ENCODE results near the gene ATP5F1A. TPM values are rescaled to one million over a fixed set of nuclear protein-coding genes. Genes with fewer than 3 reads are reported as not detected.
A peak's percentile ranks its signal among the peaks of the same experiment; 100 is the strongest.
"Not testable (repeated sequence)": the region's sequence is repeated elsewhere in the genome, so short reads cannot be mapped to it uniquely, and the experiment has no call there.

ATP5F1A gene
- total and polyA plus RNA-seq, 9 donors, result 467 to 597 (median 491) TPM

GRCh38 chr18:46051731-46052461 lies 46.2 kb downstream of the ATP5F1A start:
- Histone ChIP-seq H3K4me3 (ENCODE audit: low read length) (no peak overlapping the region), H3K27ac (ENCODE audit: low read length) (no peak overlapping the region), H3K27me3 (ENCODE audit: control insufficient read depth, insufficient read depth, low read length) (no peaks in the 10 kb centered on the region), H3K9me3 (replicated peaks; ENCODE audit: control insufficient read depth, low read depth, low read length) (no peaks in the 10 kb centered on the region), H3K36me3 (ENCODE audit: control insufficient read depth, insufficient read depth, low read length) (no peaks in the 10 kb centered on the region), H3K4me1 (ENCODE audit: control insufficient read depth, insufficient read depth, low read length) (no peaks in the 10 kb centered on the region)
- no peak for DNase-seq
- 66% methylated on average over 5 of the region's 6 CpGs for WGBS (ENCODE audit: insufficient coverage)

- no peaks in the 10 kb centered on the region for H3K36me3 ChIP-seq (ENCODE audit: control insufficient read depth, insufficient read depth, low read length)
- no CpG with 5 or more reads among the region's 5 CpGs for WGBS (ENCODE audit: insufficient coverage)
- H3K4me1 ChIP-seq (ENCODE audit: control insufficient read depth, insufficient read depth, low read length), result no peaks in the 10 kb centered on the region
These were observed 47.8 kb downstream of the ATP5F1A start for GRCh38 chr18:46050268-46050667.

GRCh38 chr18:46048641-46049040 lies 49.5 kb downstream of the ATP5F1A start:
- H3K27me3 ChIP-seq (ENCODE audit: control insufficient read depth, insufficient read depth, low read length), result no peaks in the 10 kb centered on the region
- no peaks in the 10 kb centered on the region for H3K36me3 ChIP-seq (ENCODE audit: control insufficient read depth, insufficient read depth, low read length)
- no peak overlapping the region for H3K27ac ChIP-seq (ENCODE audit: low read length)
- no CpG with 5 or more reads among the region's 1 CpG for WGBS (ENCODE audit: insufficient coverage)
- no peaks in the 10 kb centered on the region for H3K9me3 ChIP-seq (replicated peaks; ENCODE audit: control insufficient read depth, low read depth, low read length)
- DNase-seq, result no peak
- no peaks in the 10 kb centered on the region for H3K4me1 ChIP-seq (ENCODE audit: control insufficient read depth, insufficient read depth, low read length)
- H3K4me3 ChIP-seq (ENCODE audit: low read length), result no peak overlapping the region

More at GRCh38 chr18:46050268-46050667, 47.8 kb downstream of the ATP5F1A start:
- no peak for DNase-seq
- Histone ChIP-seq H3K27ac (ENCODE audit: low read length) (no peak overlapping the region), H3K4me3 (ENCODE audit: low read length) (no peak overlapping the region), H3K9me3 (replicated peaks; ENCODE audit: control insufficient read depth, low read depth, low read length) (no peaks in the 10 kb centered on the region), H3K27me3 (ENCODE audit: control insufficient read depth, insufficient read depth, low read length) (no peaks in the 10 kb centered on the region)

GRCh38 chr18:46047369-46047768 lies 50.7 kb downstream of the ATP5F1A start:
- H3K27me3 ChIP-seq (ENCODE audit: control insufficient read depth, insufficient read depth, low read length); H3K27ac ChIP-seq (ENCODE audit: low read length); H3K4me3 ChIP-seq (ENCODE audit: low read length); H3K9me3 ChIP-seq (replicated peaks; ENCODE audit: control insufficient read depth, low read depth, low read length); H3K4me1 ChIP-seq (ENCODE audit: control insufficient read depth, insufficient read depth, low read length); H3K36me3 ChIP-seq (ENCODE audit: control insufficient read depth, insufficient read depth, low read length); DNase-seq: not testable (repeated sequence)
- 92% methylated on average over 7 of the region's 13 CpGs for WGBS (ENCODE audit: insufficient coverage)

- Histone ChIP-seq H3K9me3 (replicated peaks; ENCODE audit: control insufficient read depth, low read depth, low read length) (no peaks in the 10 kb centered on the region), H3K27me3 (ENCODE audit: control insufficient read depth, insufficient read depth, low read length) (no peaks in the 10 kb centered on the region), H3K36me3 (ENCODE audit: control insufficient read depth, insufficient read depth, low read length) (no peaks in the 10 kb centered on the region), H3K27ac (ENCODE audit: low read length) (no peak overlapping the region), H3K4me1 (ENCODE audit: control insufficient read depth, insufficient read depth, low read length) (no peaks in the 10 kb centered on the region), H3K4me3 (ENCODE audit: low read length) (no peak overlapping the region)
- no peak for DNase-seq
- WGBS (ENCODE audit: insufficient coverage), result no CpG with 5 or more reads among the region's 2 CpGs
These were observed 51.4 kb downstream of the ATP5F1A start for GRCh38 chr18:46046688-46047087.

GRCh38 chr18:46046126-46046525 lies 52.0 kb downstream of the ATP5F1A start:
- Histone ChIP-seq H3K27me3 (ENCODE audit: control insufficient read depth, insufficient read depth, low read length) (no peaks in the 10 kb centered on the region), H3K27ac (ENCODE audit: low read length) (no peak overlapping the region), H3K36me3 (ENCODE audit: control insufficient read depth, insufficient read depth, low read length) (no peaks in the 10 kb centered on the region), H3K4me3 (ENCODE audit: low read length) (no peak overlapping the region), H3K9me3 (replicated peaks; ENCODE audit: control insufficient read depth, low read depth, low read length) (no peaks in the 10 kb centered on the region), H3K4me1 (ENCODE audit: control insufficient read depth, insufficient read depth, low read length) (no peaks in the 10 kb centered on the region)
- no peak for DNase-seq
- WGBS (ENCODE audit: insufficient coverage), result 91% methylated on average over 6 of the region's 6 CpGs

- Histone ChIP-seq H3K36me3 (ENCODE audit: control insufficient read depth, insufficient read depth, low read length) (no peaks in the 10 kb centered on the region), H3K27ac (ENCODE audit: low read length) (no peak overlapping the region), H3K4me1 (ENCODE audit: control insufficient read depth, insufficient read depth, low read length) (no peaks in the 10 kb centered on the region), H3K27me3 (ENCODE audit: control insufficient read depth, insufficient read depth, low read length) (no peaks in the 10 kb centered on the region), H3K4me3 (ENCODE audit: low read length) (no peak overlapping the region), H3K9me3 (replicated peaks; ENCODE audit: control insufficient read depth, low read depth, low read length) (no peaks in the 10 kb centered on the region)
- peak; percentile 48 for DNase-seq
- 31% methylated on average over 2 of the region's 3 CpGs for WGBS (ENCODE audit: insufficient coverage)
These were observed 55.4 kb downstream of the ATP5F1A start for GRCh38 chr18:46042571-46043123.

- WGBS (ENCODE audit: insufficient coverage), result 59% methylated on average over 3 of the region's 5 CpGs
These were observed 57.4 kb downstream of the ATP5F1A start for GRCh38 chr18:46040747-46041104.

GRCh38 chr18:46040033-46040746 lies 57.9 kb downstream of the ATP5F1A start:
- Histone ChIP-seq H3K36me3 (ENCODE audit: control insufficient read depth, insufficient read depth, low read length) (no peaks in the 10 kb centered on the region), H3K9me3 (replicated peaks; ENCODE audit: control insufficient read depth, low read depth, low read length) (no peaks in the 10 kb centered on the region), H3K27ac (ENCODE audit: low read length) (no peak overlapping the region), H3K4me1 (ENCODE audit: control insufficient read depth, insufficient read depth, low read length) (no peaks in the 10 kb centered on the region), H3K4me3 (ENCODE audit: low read length) (no peak overlapping the region), H3K27me3 (ENCODE audit: control insufficient read depth, insufficient read depth, low read length) (no peaks in the 10 kb centered on the region)
- no peak for DNase-seq
- WGBS (ENCODE audit: insufficient coverage), result 73% methylated on average over 2 of the region's 5 CpGs

More at GRCh38 chr18:46040747-46041104, 57.4 kb downstream of the ATP5F1A start:
- no peaks in the 10 kb centered on the region for H3K27me3 ChIP-seq (ENCODE audit: control insufficient read depth, insufficient read depth, low read length)
- H3K4me3 ChIP-seq (ENCODE audit: low read length), result no peak overlapping the region
- no peaks in the 10 kb centered on the region for H3K9me3 ChIP-seq (replicated peaks; ENCODE audit: control insufficient read depth, low read depth, low read length)
- H3K27ac ChIP-seq (ENCODE audit: low read length), result no peak overlapping the region
- no peak for DNase-seq
- no peaks in the 10 kb centered on the region for H3K4me1 ChIP-seq (ENCODE audit: control insufficient read depth, insufficient read depth, low read length)
- no peaks in the 10 kb centered on the region for H3K36me3 ChIP-seq (ENCODE audit: control insufficient read depth, insufficient read depth, low read length)

- H3K36me3 ChIP-seq (ENCODE audit: control insufficient read depth, insufficient read depth, low read length), result no peaks in the 10 kb centered on the region
- no peak overlapping the region for H3K27ac ChIP-seq (ENCODE audit: low read length)
- H3K27me3 ChIP-seq (ENCODE audit: control insufficient read depth, insufficient read depth, low read length), result no peaks in the 10 kb centered on the region
- H3K4me3 ChIP-seq (ENCODE audit: low read length), result no peak overlapping the region
- no peak for DNase-seq
- WGBS (ENCODE audit: insufficient coverage), result 84% methylated on average over 6 of the region's 9 CpGs
- H3K4me1 ChIP-seq (ENCODE audit: control insufficient read depth, insufficient read depth, low read length), result no peaks in the 10 kb centered on the region
- H3K9me3 ChIP-seq (replicated peaks; ENCODE audit: control insufficient read depth, low read depth, low read length), result no peaks in the 10 kb centered on the region
These were observed 60.4 kb downstream of the ATP5F1A start for GRCh38 chr18:46037512-46038305.
